ENCODE data around the gene ZNF678. TPM values are rescaled to one million over a fixed set of nuclear protein-coding genes. Genes with fewer than 3 reads are reported as not detected.

ZNF678 gene
- total and polyA plus RNA-seq, 2 experiments from 2014 or later, result 2.3 to 11.5 TPM

DNA sequence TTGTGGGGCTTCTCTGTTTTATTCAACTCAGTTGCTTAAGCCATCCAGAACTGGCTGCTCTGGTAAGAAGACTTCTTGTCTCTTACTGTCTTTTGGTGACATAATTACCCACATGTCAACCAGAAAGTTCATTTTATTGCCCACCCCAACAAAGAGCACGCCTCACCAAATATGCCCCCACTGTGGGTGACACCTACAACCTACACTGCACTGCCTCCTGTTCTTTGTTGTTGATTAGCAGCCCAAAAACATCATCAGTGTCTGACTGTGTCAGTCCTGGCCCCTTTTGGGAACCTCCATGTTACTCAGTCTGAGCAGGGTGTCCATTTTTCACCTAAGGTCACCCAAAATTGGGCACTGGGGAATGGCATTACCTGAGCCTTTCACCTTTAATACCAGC, 49.3 kb downstream of the ZNF678 start:
- Histone ChIP-seq H3K36me3 (replicated peaks; ENCODE audit: insufficient read depth, low read depth) (no peaks in the 10 kb centered on the region), H3K4me1 (ENCODE audit: insufficient read depth) (no peaks in the 10 kb centered on the region), H3K4me3 (no peak overlapping the region), H3K27me3 (no peaks in the 10 kb centered on the region), H3K9me2 (replicated peaks; ENCODE audit: insufficient read depth) (no peaks in the 10 kb centered on the region), H3K79me2 (no peaks in the 10 kb centered on the region), H2AFZ (no peak overlapping the region), H3K4me2 (no peak overlapping the region), H3K27ac (no peak overlapping the region), H3K9me3 (ENCODE audit: low read depth) (peaks cover 20% of the 10 kb centered on the region), H4K20me1 (ENCODE audit: insufficient read depth, poor library complexity, severe bottlenecking) (no peaks in the 10 kb centered on the region)
- DNase-seq (ENCODE audit: low spot score), result no peak
- TF ChIP-seq EZH2phosphoT487 (IDR thresholded peaks at IDR 0.05; ENCODE audit: low read depth, severe bottlenecking, unreplicated experiment) (no peak), EZH2 (IDR thresholded peaks at IDR 0.05; ENCODE audit: borderline replicate concordance) (no peak)
- TF ChIP-seq, protein P1, sequence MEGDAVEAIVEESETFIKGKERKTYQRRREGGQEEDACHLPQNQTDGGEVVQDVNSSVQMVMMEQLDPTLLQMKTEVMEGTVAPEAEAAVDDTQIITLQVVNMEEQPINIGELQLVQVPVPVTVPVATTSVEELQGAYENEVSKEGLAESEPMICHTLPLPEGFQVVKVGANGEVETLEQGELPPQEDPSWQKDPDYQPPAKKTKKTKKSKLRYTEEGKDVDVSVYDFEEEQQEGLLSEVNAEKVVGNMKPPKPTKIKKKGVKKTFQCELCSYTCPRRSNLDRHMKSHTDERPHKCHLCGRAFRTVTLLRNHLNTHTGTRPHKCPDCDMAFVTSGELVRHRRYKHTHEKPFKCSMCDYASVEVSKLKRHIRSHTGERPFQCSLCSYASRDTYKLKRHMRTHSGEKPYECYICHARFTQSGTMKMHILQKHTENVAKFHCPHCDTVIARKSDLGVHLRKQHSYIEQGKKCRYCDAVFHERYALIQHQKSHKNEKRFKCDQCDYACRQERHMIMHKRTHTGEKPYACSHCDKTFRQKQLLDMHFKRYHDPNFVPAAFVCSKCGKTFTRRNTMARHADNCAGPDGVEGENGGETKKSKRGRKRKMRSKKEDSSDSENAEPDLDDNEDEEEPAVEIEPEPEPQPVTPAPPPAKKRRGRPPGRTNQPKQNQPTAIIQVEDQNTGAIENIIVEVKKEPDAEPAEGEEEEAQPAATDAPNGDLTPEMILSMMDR (IDR thresholded peaks at IDR 0.05; ENCODE audit: poor library complexity), result no peak
- WGBS (ENCODE audit: low lambda C conversion rate, missing lambda C conversion rate), result 100% methylated on average over 1 of the region's 1 CpG

DNA sequence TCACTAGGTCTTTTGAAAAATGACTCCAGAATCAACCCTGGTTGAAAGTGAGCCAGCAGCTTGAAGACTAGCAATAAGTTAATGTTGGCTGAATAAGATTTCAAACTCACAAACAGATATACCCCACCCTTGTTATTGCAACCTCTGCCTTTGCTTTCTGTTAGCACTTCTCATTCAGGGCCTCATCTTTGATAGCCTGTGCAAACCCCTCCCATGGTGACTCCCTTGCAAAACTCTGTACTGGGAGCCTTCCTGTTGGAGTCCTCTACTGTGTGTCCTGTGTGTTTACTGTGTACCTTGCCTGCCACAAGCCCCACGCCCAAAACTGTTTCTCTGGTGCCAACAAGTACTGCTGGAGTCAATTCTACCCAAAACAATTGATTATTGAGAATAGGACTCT, 50.2 kb downstream of the ZNF678 start:
- Histone ChIP-seq H3K4me1 (ENCODE audit: insufficient read depth) (no peaks in the 10 kb centered on the region), H3K27me3 (no peaks in the 10 kb centered on the region), H3K9me3 (ENCODE audit: low read depth) (peaks cover 20% of the 10 kb centered on the region), H3K36me3 (replicated peaks; ENCODE audit: insufficient read depth, low read depth) (no peaks in the 10 kb centered on the region), H4K20me1 (ENCODE audit: insufficient read depth, poor library complexity, severe bottlenecking) (no peaks in the 10 kb centered on the region), H3K27ac (no peak overlapping the region), H2AFZ (no peak overlapping the region), H3K4me3 (no peak overlapping the region), H3K4me2 (no peak overlapping the region), H3K79me2 (no peaks in the 10 kb centered on the region), H3K9me2 (replicated peaks; ENCODE audit: insufficient read depth) (no peaks in the 10 kb centered on the region)
- DNase-seq (ENCODE audit: low spot score), result no peak
- no peak for TF ChIP-seq EZH2phosphoT487 (IDR thresholded peaks at IDR 0.05; ENCODE audit: low read depth, severe bottlenecking, unreplicated experiment)
- TF ChIP-seq, protein P1 (IDR thresholded peaks at IDR 0.05; ENCODE audit: poor library complexity), result no peak
- WGBS (ENCODE audit: low lambda C conversion rate, missing lambda C conversion rate), result 88% methylated on average over 1 of the region's 1 CpG

DNA sequence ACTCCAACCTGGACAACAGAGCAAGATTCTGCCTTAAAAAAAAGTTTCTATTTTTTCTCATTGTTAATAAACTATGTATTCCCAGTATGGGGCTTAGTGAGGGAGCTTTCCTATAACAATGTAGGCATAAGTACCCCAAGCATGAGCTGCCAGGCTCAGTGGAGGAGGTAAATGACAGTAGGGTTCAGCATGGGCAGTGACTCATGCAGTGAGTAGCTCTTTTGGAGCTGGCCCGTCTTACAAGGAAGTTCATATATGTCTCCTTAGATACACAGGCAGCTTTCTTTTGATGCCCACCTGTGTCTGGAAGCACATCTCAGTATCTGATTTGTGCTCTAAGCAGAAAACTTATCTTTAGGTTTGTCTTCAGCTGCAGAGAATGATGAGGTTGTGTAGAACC, 57.9 kb downstream of the ZNF678 start:
- H3K9me3 ChIP-seq (ENCODE audit: low read depth), result peaks cover 21% of the 10 kb centered on the region
- no peaks in the 10 kb centered on the region for H3K4me1 ChIP-seq (ENCODE audit: insufficient read depth)
- H4K20me1 ChIP-seq (ENCODE audit: insufficient read depth, poor library complexity, severe bottlenecking), result no peaks in the 10 kb centered on the region
- H3K4me2 ChIP-seq, result no peak overlapping the region
- peaks cover 5% of the 10 kb centered on the region for H3K79me2 ChIP-seq
- H3K27ac ChIP-seq, result no peak overlapping the region
- H2AFZ ChIP-seq, result no peak overlapping the region
- H3K36me3 ChIP-seq (replicated peaks; ENCODE audit: insufficient read depth, low read depth), result no peaks in the 10 kb centered on the region
- H3K27me3 ChIP-seq, result no peaks in the 10 kb centered on the region
- TF ChIP-seq, protein P1 (IDR thresholded peaks at IDR 0.05; ENCODE audit: poor library complexity), result no peak
- TF ChIP-seq EZH2phosphoT487 (IDR thresholded peaks at IDR 0.05; ENCODE audit: low read depth, severe bottlenecking, unreplicated experiment), result no peak
- TF ChIP-seq EZH2 (IDR thresholded peaks at IDR 0.05; ENCODE audit: borderline replicate concordance), result no peak
- H3K4me3 ChIP-seq, result no peak overlapping the region
- no peaks in the 10 kb centered on the region for H3K9me2 ChIP-seq (replicated peaks; ENCODE audit: insufficient read depth)
- DNase-seq (ENCODE audit: low spot score), result no peak
- 91% methylated on average over 1 of the region's 1 CpG for WGBS (ENCODE audit: low lambda C conversion rate, missing lambda C conversion rate)

Measured in hepatocyte (in vitro differentiated cells).